ENCODE data around the gene CD1C.
"Not testable (repeated sequence)": the region's sequence is repeated elsewhere in the genome, so short reads cannot be mapped to it uniquely, and the experiment has no call there.

CD1C gene

GRCh38 chr1:158331481-158332150, 41.9 kb downstream of the CD1C start, which contains the start of gene CD1B:
Gene CD1B, minus strand, starts transcription at chr1:158331531. Its CDS starts 108 bp downstream, at chr1:158331423.
- H3K4me3 ChIP-seq: no peak within 1 kb of the TSS
- H3K4me1 ChIP-seq: no peaks in the 10 kb centered on the region
- no peaks in the 10 kb centered on the region for H3K27me3 ChIP-seq (ENCODE audit: low read depth)
- no peaks in the 10 kb centered on the region for H3K9me3 ChIP-seq
- DNase-seq (ENCODE audit: low spot score in 2 of 2): no peak
- H3K36me3 ChIP-seq (replicated peaks): no peaks in the 10 kb centered on the region
- in situ Hi-C loops (cut with MboI; ENCODE audit: low sequenced_read_pairs): no loop called here

GRCh38 chr1:158333405-158334155, 43.9 kb downstream of the CD1C start:
- DNase-seq (ENCODE audit: low spot score in 2 of 2): no peak
- in situ Hi-C loops (cut with MboI; ENCODE audit: low sequenced_read_pairs): no loop called here
- Histone ChIP-seq H3K27me3 (ENCODE audit: low read depth) (no peaks in the 10 kb centered on the region), H3K36me3 (replicated peaks) (no peaks in the 10 kb centered on the region), H3K4me1 (no peaks in the 10 kb centered on the region), H3K4me3 (no peak overlapping the region), H3K9me3 (no peaks in the 10 kb centered on the region)

GRCh38 chr1:158334526-158335212, 44.9 kb downstream of the CD1C start:
- no peaks in the 10 kb centered on the region for H3K9me3 ChIP-seq
- H3K4me3 ChIP-seq: no peak overlapping the region
- DNase-seq (ENCODE audit: low spot score in 2 of 2): no peak
- H3K4me1 ChIP-seq: no peaks in the 10 kb centered on the region
- no peaks in the 10 kb centered on the region for H3K36me3 ChIP-seq (replicated peaks)
- in situ Hi-C loops (cut with MboI; ENCODE audit: low sequenced_read_pairs): no loop called here
- no peaks in the 10 kb centered on the region for H3K27me3 ChIP-seq (ENCODE audit: low read depth)

- Histone ChIP-seq H3K4me3 (no peak overlapping the region), H3K4me1 (no peaks in the 10 kb centered on the region), H3K36me3 (replicated peaks) (no peaks in the 10 kb centered on the region), H3K9me3 (no peaks in the 10 kb centered on the region), H3K27me3 (ENCODE audit: low read depth) (no peaks in the 10 kb centered on the region)
- DNase-seq (ENCODE audit: low spot score in 2 of 2): no peak
- in situ Hi-C loops (cut with MboI; ENCODE audit: low sequenced_read_pairs): no loop called here
Measured at GRCh38 chr1:158335213-158335532, 45.5 kb downstream of the CD1C start.

- H3K9me3 ChIP-seq; in situ Hi-C loops (cut with MboI; ENCODE audit: low sequenced_read_pairs); H3K4me3 ChIP-seq; H3K36me3 ChIP-seq (replicated peaks); H3K4me1 ChIP-seq; H3K27me3 ChIP-seq (ENCODE audit: low read depth): not testable (repeated sequence)
- DNase-seq (ENCODE audit: low spot score in 2 of 2): peak in 1 of 2 experiments; percentile 43
Measured at GRCh38 chr1:158336413-158336812, 46.7 kb downstream of the CD1C start.
